IMR-90 (cell line): ENCODE results near the gene RAPGEF2. TPM values are rescaled to one million over a fixed set of nuclear protein-coding genes. Genes with fewer than 3 reads are reported as not detected.

Source experiments
- ATAC-seq: fragments of 200-7000 bp; cut with Tn5 transposase; 2 replicates; pipeline ENCODE4 v1.9.1; 2020; ENCODE audit warnings: low read depth, mild to moderate bottlenecking, moderate library complexity
- BruUV-seq: library from RNA; stranded (reverse); fragments of 400-500 nt; replicated peaks from 2 replicates; lab custom pipeline; 2021; lab: Mats Ljungman, UMichigan
- CTCF ChIA-PET: fragments of 300-600 bp; formaldehyde crosslinking; extraction: SDS; loops from one replicate; lab custom pipeline; 2021; ENCODE audit warnings: antibody characterized with exemption; lab: Yijun Ruan, JAX
- POLR2A ChIA-PET: fragments of 300-600 bp; sonication (Branson Sonifier 250); formaldehyde crosslinking; loops from one replicate; lab custom pipeline; 2022; ENCODE audit warnings: antibody characterized with exemption; ENCODE audit not compliant: unreplicated experiment; lab: Charles Lee
- DNase-seq: peaks from one replicate; pipeline ENCODE4 v3.0.0; 2013
- H2AFZ ChIP-seq: replicated peaks from 2 replicates; pipeline ENCODE3; 2013; ENCODE audit warnings: low read length, mild to moderate bottlenecking; ENCODE audit not compliant: poor library complexity
- H2AK5ac ChIP-seq: 2 replicates; pipeline ENCODE4 v1.6.1; 2013; ENCODE audit warnings: low read depth, low read length, inconsistent platforms
- H2AK9ac ChIP-seq: replicated peaks from 2 replicates; pipeline ENCODE3; 2013; ENCODE audit warnings: mild to moderate bottlenecking, low read depth, low read length, moderate library complexity; ENCODE audit not compliant: poor library complexity
- H2BK120ac ChIP-seq: 2 replicates; pipeline ENCODE4 v1.6.1; 2013; ENCODE audit warnings: low read depth, low read length, inconsistent platforms
- H2BK15ac ChIP-seq: 3 replicates; pipeline ENCODE4 v1.6.1; 2013; ENCODE audit warnings: low read depth, low read length, inconsistent platforms
- H2BK20ac ChIP-seq: 2 replicates; pipeline ENCODE4 v1.6.1; 2013; ENCODE audit warnings: low read depth, mild to moderate bottlenecking, inconsistent platforms, low read length, moderate library complexity
- H2BK5ac ChIP-seq: 2 replicates; pipeline ENCODE4 v1.6.1; 2013; ENCODE audit warnings: mild to moderate bottlenecking, low read depth, low read length, inconsistent platforms; ENCODE audit not compliant: poor library complexity, severe bottlenecking
- H3K14ac ChIP-seq: replicated peaks from 2 replicates; pipeline ENCODE4 v1.6.1; 2013; ENCODE audit warnings: low read depth, low read length, inconsistent platforms
- H3K18ac ChIP-seq: 2 replicates; pipeline ENCODE4 v1.6.1; 2013; ENCODE audit warnings: low read depth, low read length, control low read depth
- H3K23ac ChIP-seq: 2 replicates; pipeline ENCODE4 v1.6.1; 2013; ENCODE audit warnings: low read depth, low read length, inconsistent platforms
- H3K27ac ChIP-seq: 2 replicates; pipeline ENCODE4 v1.5.1; 2013; ENCODE audit warnings: mild to moderate bottlenecking, control low read depth, low read length; ENCODE audit not compliant: insufficient read depth
- H3K27me3 ChIP-seq: 2 replicates; pipeline ENCODE4 v1.6.1; 2013; ENCODE audit warnings: low read length; ENCODE audit not compliant: control insufficient read depth, insufficient read depth
- H3K36me3 ChIP-seq: 2 replicates; pipeline ENCODE4 v1.6.1; 2013; ENCODE audit warnings: low read length, mixed read lengths; ENCODE audit not compliant: control insufficient read depth, insufficient read depth
- H3K4ac ChIP-seq: 2 replicates; pipeline ENCODE4 v1.6.1; 2013; ENCODE audit warnings: low read depth, low read length, inconsistent platforms
- H3K4me1 ChIP-seq: 2 replicates; pipeline ENCODE4 v1.6.1; 2013; ENCODE audit warnings: low read length, mixed read lengths; ENCODE audit not compliant: control insufficient read depth, insufficient read depth
- H3K4me2 ChIP-seq: 2 replicates; pipeline ENCODE4 v1.6.1; 2013; ENCODE audit warnings: low read depth, mild to moderate bottlenecking, control low read depth, low read length, moderate library complexity
- H3K4me3 ChIP-seq: 2 replicates; pipeline ENCODE4 v1.5.1; 2013; ENCODE audit warnings: low read depth, mild to moderate bottlenecking, control low read depth, low read length, moderate library complexity; ENCODE audit not compliant: insufficient read depth
- H3K56ac ChIP-seq: 2 replicates; pipeline ENCODE4 v1.6.1; 2013; ENCODE audit warnings: low read length, inconsistent platforms; ENCODE audit not compliant: insufficient read depth; ENCODE audit errors: extremely low read depth
- H3K79me1 ChIP-seq, 2 experiments: 2 replicates each; pipeline ENCODE4 v1.6.1; 2013; ENCODE audit warnings: low read length in 2 of 2, inconsistent platforms in 1 of 2, low read depth in 1 of 2
- H3K9ac ChIP-seq: 2 replicates; pipeline ENCODE4 v1.6.1; 2013; ENCODE audit warnings: low read depth, low read length, control low read depth
- H3K9me1 ChIP-seq: 2 replicates; pipeline ENCODE4 v1.6.1; 2013; ENCODE audit warnings: low read length, inconsistent platforms; ENCODE audit not compliant: insufficient read depth
- H3K9me3 ChIP-seq: 2 replicates; pipeline ENCODE4 v1.6.1; 2013; ENCODE audit warnings: low read length; ENCODE audit not compliant: control insufficient read depth, insufficient read depth
- H4K20me1 ChIP-seq: 2 replicates; pipeline ENCODE4 v1.6.1; 2013; ENCODE audit warnings: low read length, inconsistent platforms; ENCODE audit not compliant: insufficient read depth
- H4K5ac ChIP-seq: 2 replicates; pipeline ENCODE4 v1.6.1; 2013; ENCODE audit warnings: mild to moderate bottlenecking, low read depth, low read length, control low read depth
- H4K8ac ChIP-seq, 2 experiments: 2 replicates each; pipeline ENCODE4 v1.6.1; 2013; ENCODE audit warnings: low read depth in 2 of 2, low read length in 2 of 2, control low read depth in 1 of 2, inconsistent platforms in 1 of 2
- H4K91ac ChIP-seq: 2 replicates; pipeline ENCODE4 v1.6.1; 2013; ENCODE audit warnings: low read depth, low read length, inconsistent platforms; ENCODE audit not compliant: insufficient read depth
- BHLHE40 ChIP-seq: fragments of 150-350 bp; IDR thresholded peaks from 2 replicates; pipeline ENCODE4 v1.6.1; 2016; ENCODE audit warnings: mild to moderate bottlenecking, low read depth, low read length
- CEBPB ChIP-seq: IDR thresholded peaks from 2 replicates; pipeline ENCODE4 v1.6.1; 2012; ENCODE audit warnings: low read depth, low read length, improper control_type of control experiment
- FOS ChIP-seq: fragments of 150-350 bp; IDR thresholded peaks from 2 replicates; pipeline ENCODE4 v1.6.1; 2016; ENCODE audit warnings: low read depth, low read length
- MAFK ChIP-seq: IDR thresholded peaks from 2 replicates; pipeline ENCODE4 v1.6.1; 2012; ENCODE audit warnings: low read depth, low read length, improper control_type of control experiment
- MAZ ChIP-seq: IDR thresholded peaks from 2 replicates; pipeline ENCODE4 v1.6.1; 2012; ENCODE audit warnings: low read depth, mild to moderate bottlenecking, low read length, improper control_type of control experiment, moderate library complexity, borderline replicate concordance
- MXI1 ChIP-seq: IDR thresholded peaks from 2 replicates; pipeline ENCODE4 v1.6.1; 2012; ENCODE audit warnings: low read depth, mild to moderate bottlenecking, low read length, moderate library complexity, borderline replicate concordance
- NFE2L2 ChIP-seq: fragments of 150-350 bp; IDR thresholded peaks from 2 replicates; pipeline ENCODE4 v1.6.1; 2016; ENCODE audit warnings: low read depth, mild to moderate bottlenecking, low read length
- RAD21 ChIP-seq: IDR thresholded peaks from 2 replicates; pipeline ENCODE4 v1.6.1; 2012; ENCODE audit warnings: low read length, improper control_type of control experiment
- RCOR1 ChIP-seq: IDR thresholded peaks from 2 replicates; pipeline ENCODE4 v1.6.1; 2012; ENCODE audit warnings: mild to moderate bottlenecking, low read length, improper control_type of control experiment; ENCODE audit not compliant: insufficient replicate concordance
- USF2 ChIP-seq: fragments of 150-350 bp; IDR thresholded peaks from 2 replicates; pipeline ENCODE4 v1.6.1; 2017; ENCODE audit warnings: mild to moderate bottlenecking, antibody characterized with exemption, low read length, low read depth
- WGBS, 2 experiments: methylation state at CpG; one replicate each; pipeline versions ENCODE4 v1.1.5 to v1.1.7; 2013; ENCODE audit warnings: missing lambda C conversion rate in 2 of 2; ENCODE audit not compliant: insufficient read length in 1 of 2; ENCODE audit errors: extremely low coverage in 2 of 2; 5-methylcytosine and 5-hydroxymethylcytosine counted together
- dilution Hi-C: fragments of 300-500 bp; cut with HindIII; formaldehyde crosslinking; loops from one replicate; pipeline ENCODE4 v1.14.3; 2018; ENCODE audit warnings: low sequenced_read_pairs; ENCODE audit not compliant: unreplicated experiment
- in situ Hi-C: fragments of 300-500 bp; cut with MboI; formaldehyde crosslinking; loops from 3 replicates; pipeline ENCODE4 v1.14.3; 2019; ENCODE audit warnings: low sequenced_read_pairs, inconsistent platforms, mixed read lengths
- intact Hi-C: fragments of 100-400 bp; cut with micrococcal nuclease; formaldehyde crosslinking; loops from 2 replicates; pipeline ENCODE4 v1.10.0; 2022
- polyA plus RNA-seq, 3 experiments: library from polyadenylated mRNA; depleted of rRNA; stranded (reverse); fragments of >200 nt; gene quantifications; 2 replicates each; pipeline ENCODE4 v1.2.3, GENCODE V29; 2012; ENCODE audit warnings: low replicate concordance in 1 of 3
- total RNA-seq: library from RNA; depleted of rRNA; stranded (reverse); fragments of >200 nt; gene quantifications from 2 replicates; pipeline ENCODE4 v1.2.3, GENCODE V29; 2012
- TF ChIP-seq, protein P1 (sequence below): conservative IDR thresholded peaks from 2 replicates; pipeline ENCODE4 v1.5.1; 2012; ENCODE audit warnings: mild to moderate bottlenecking, low read depth, low read length, improper control_type of control experiment
- TF ChIP-seq, protein P2 (sequence below): fragments of 150-350 bp; IDR thresholded peaks from 2 replicates; pipeline ENCODE4 v1.6.1; 2016; ENCODE audit warnings: low read depth, mild to moderate bottlenecking, low read length, moderate library complexity, borderline replicate concordance

The RAPGEF2 gene
- total and polyA plus RNA-seq, 2 of the 4 experiments (the other 2 are of a cell fraction), result 27.6 to 109 TPM

GRCh38 chr4:159142241-159142640 lies 39.4 kb downstream of the RAPGEF2 start:
- intact Hi-C loops (loop anchor here (5.0 kb wide), 1 partner anchor 35 kb away; no protein-coding TSS in a partner anchor), dilution Hi-C loops (no loop called here), in situ Hi-C loops (no loop called here)
- H2BK5ac ChIP-seq, result no peak overlapping the region
- H3K27me3 ChIP-seq, result no peaks in the 10 kb centered on the region
- peak; percentile 64 for DNase-seq
- H3K79me1 ChIP-seq, result peaks cover 20 to 51% of the 10 kb centered on the region in 2 experiments
- peaks cover 9% of the 10 kb centered on the region; the same call in 1 of the 2 replicates for H4K20me1 ChIP-seq
- TF ChIP-seq MAZ (no peak), RCOR1 (no peak), USF2 (no peak), BHLHE40 (no peak), CEBPB (no peak), RAD21 (no peak), FOS (no peak), MAFK (no peak), MXI1 (no peak), NFE2L2 (no peak)
- TF ChIP-seq, protein P1, sequence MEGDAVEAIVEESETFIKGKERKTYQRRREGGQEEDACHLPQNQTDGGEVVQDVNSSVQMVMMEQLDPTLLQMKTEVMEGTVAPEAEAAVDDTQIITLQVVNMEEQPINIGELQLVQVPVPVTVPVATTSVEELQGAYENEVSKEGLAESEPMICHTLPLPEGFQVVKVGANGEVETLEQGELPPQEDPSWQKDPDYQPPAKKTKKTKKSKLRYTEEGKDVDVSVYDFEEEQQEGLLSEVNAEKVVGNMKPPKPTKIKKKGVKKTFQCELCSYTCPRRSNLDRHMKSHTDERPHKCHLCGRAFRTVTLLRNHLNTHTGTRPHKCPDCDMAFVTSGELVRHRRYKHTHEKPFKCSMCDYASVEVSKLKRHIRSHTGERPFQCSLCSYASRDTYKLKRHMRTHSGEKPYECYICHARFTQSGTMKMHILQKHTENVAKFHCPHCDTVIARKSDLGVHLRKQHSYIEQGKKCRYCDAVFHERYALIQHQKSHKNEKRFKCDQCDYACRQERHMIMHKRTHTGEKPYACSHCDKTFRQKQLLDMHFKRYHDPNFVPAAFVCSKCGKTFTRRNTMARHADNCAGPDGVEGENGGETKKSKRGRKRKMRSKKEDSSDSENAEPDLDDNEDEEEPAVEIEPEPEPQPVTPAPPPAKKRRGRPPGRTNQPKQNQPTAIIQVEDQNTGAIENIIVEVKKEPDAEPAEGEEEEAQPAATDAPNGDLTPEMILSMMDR, result no peak
- TF ChIP-seq, protein P2, sequence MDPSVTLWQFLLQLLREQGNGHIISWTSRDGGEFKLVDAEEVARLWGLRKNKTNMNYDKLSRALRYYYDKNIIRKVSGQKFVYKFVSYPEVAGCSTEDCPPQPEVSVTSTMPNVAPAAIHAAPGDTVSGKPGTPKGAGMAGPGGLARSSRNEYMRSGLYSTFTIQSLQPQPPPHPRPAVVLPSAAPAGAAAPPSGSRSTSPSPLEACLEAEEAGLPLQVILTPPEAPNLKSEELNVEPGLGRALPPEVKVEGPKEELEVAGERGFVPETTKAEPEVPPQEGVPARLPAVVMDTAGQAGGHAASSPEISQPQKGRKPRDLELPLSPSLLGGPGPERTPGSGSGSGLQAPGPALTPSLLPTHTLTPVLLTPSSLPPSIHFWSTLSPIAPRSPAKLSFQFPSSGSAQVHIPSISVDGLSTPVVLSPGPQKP, result no peak
- ChIA-PET CTCF (no interaction called here), POLR2A (no interaction called here)
- H4K91ac ChIP-seq, result no peak overlapping the region
- H3K27ac ChIP-seq, result no peak overlapping the region
- H3K36me3 ChIP-seq, result no peaks in the 10 kb centered on the region
- H3K4ac ChIP-seq, result no peak overlapping the region
- no peak overlapping the region for H2BK20ac ChIP-seq
- no peak overlapping the region for H3K9ac ChIP-seq
- H3K9me3 ChIP-seq, result no peaks in the 10 kb centered on the region
- H3K56ac ChIP-seq, result no peak overlapping the region
- no peak overlapping the region for H3K4me2 ChIP-seq
- no peak overlapping the region for H2AFZ ChIP-seq
- no peak overlapping the region for H3K18ac ChIP-seq
- no CpG with 5 or more reads among the region's 3 CpGs for WGBS, 2 experiments
- H2AK5ac ChIP-seq, result no peak overlapping the region
- H3K4me1 ChIP-seq, result peaks cover 12% of the 10 kb centered on the region
- BruUV-seq, result no TSS peak
- no peak overlapping the region for H4K8ac ChIP-seq
- H3K14ac ChIP-seq, result no peak overlapping the region
- H3K4me3 ChIP-seq, result no peak overlapping the region
- no peak for ATAC-seq
- no peak overlapping the region for H2BK120ac ChIP-seq
- H2AK9ac ChIP-seq, result no peak overlapping the region
- no peak overlapping the region for H4K5ac ChIP-seq
- H2BK15ac ChIP-seq, result no peak overlapping the region
- peaks cover 7% of the 10 kb centered on the region for H3K9me1 ChIP-seq
- H3K23ac ChIP-seq, result no peak overlapping the region
